Measurements from ENCODE around the gene EYS.
"Not testable (repeated sequence)": the region's sequence is repeated elsewhere in the genome, so short reads cannot be mapped to it uniquely, and the experiment has no call there.

Gene EYS

GRCh38 chr6:65633501-65633900, 73.5 kb downstream of the EYS start:
- DNase-seq (ENCODE audit: low read depth): no peak

- no peak for DNase-seq (ENCODE audit: low read depth)
These were observed 75.3 kb downstream of the EYS start for GRCh38 chr6:65631711-65632110.

- DNase-seq (ENCODE audit: low read depth): not testable (repeated sequence)
These were observed 79.5 kb downstream of the EYS start for GRCh38 chr6:65627434-65627999.

GRCh38 chr6:65627015-65627414, 80.0 kb downstream of the EYS start:
- DNase-seq (ENCODE audit: low read depth): no peak

GRCh38 chr6:65623566-65623965, 83.5 kb downstream of the EYS start:
- DNase-seq (ENCODE audit: low read depth): no peak

GRCh38 chr6:65610746-65611145, 96.3 kb downstream of the EYS start:
- DNase-seq (ENCODE audit: low read depth): no peak

GRCh38 chr6:65595540-65595939, 111.5 kb downstream of the EYS start:
- no peak for DNase-seq (ENCODE audit: low read depth)

GRCh38 chr6:65570340-65570739, 136.7 kb downstream of the EYS start:
- no peak for DNase-seq (ENCODE audit: low read depth)

GRCh38 chr6:65569505-65569904, 137.5 kb downstream of the EYS start:
- DNase-seq (ENCODE audit: low read depth): no peak

- DNase-seq (ENCODE audit: low read depth): not testable (repeated sequence)
These were observed 138.0 kb downstream of the EYS start for GRCh38 chr6:65569056-65569455.

GRCh38 chr6:65566117-65566516, 140.9 kb downstream of the EYS start:
- DNase-seq (ENCODE audit: low read depth): no peak

GRCh38 chr6:65558071-65558470, 149.0 kb downstream of the EYS start:
- no peak for DNase-seq (ENCODE audit: low read depth)

GRCh38 chr6:65557224-65557623, 149.8 kb downstream of the EYS start:
- no peak for DNase-seq (ENCODE audit: low read depth)

GRCh38 chr6:65546894-65547293, 160.1 kb downstream of the EYS start:
- no peak for DNase-seq (ENCODE audit: low read depth)

- DNase-seq (ENCODE audit: low read depth): no peak
These were observed 161.1 kb downstream of the EYS start for GRCh38 chr6:65545920-65546319.

- DNase-seq (ENCODE audit: low read depth): no peak
These were observed 168.4 kb downstream of the EYS start for GRCh38 chr6:65538644-65539043.

- DNase-seq (ENCODE audit: low read depth): no peak
These were observed 169.4 kb downstream of the EYS start for GRCh38 chr6:65537600-65537999.

GRCh38 chr6:65531533-65531932, 175.5 kb downstream of the EYS start:
- DNase-seq (ENCODE audit: low read depth): no peak

- DNase-seq (ENCODE audit: low read depth): no peak
These were observed 182.8 kb downstream of the EYS start for GRCh38 chr6:65524232-65524631.

- no peak for DNase-seq (ENCODE audit: low read depth)
These were observed 201.3 kb downstream of the EYS start for GRCh38 chr6:65505736-65506135.

- DNase-seq (ENCODE audit: low read depth): no peak
These were observed 206.0 kb downstream of the EYS start for GRCh38 chr6:65501045-65501444.

GRCh38 chr6:65483652-65484051, 223.4 kb downstream of the EYS start:
- DNase-seq (ENCODE audit: low read depth): not testable (repeated sequence)

- DNase-seq (ENCODE audit: low read depth): no peak
These were observed 237.4 kb downstream of the EYS start for GRCh38 chr6:65469650-65470049.

GRCh38 chr6:65468307-65468706, 238.7 kb downstream of the EYS start:
- DNase-seq (ENCODE audit: low read depth): no peak

- DNase-seq (ENCODE audit: low read depth): no peak
These were observed 245.9 kb downstream of the EYS start for GRCh38 chr6:65461121-65461520.

Measured in non-pigmented ciliary epithelial cell (primary cell).